ENCODE data around the gene SLC44A3.

- TF ChIP-seq POLR2AphosphoS5 (IDR thresholded peaks at IDR 0.05) (no peak), CTCF (IDR thresholded peaks at IDR 0.05) (no peak), POLR2A (IDR thresholded peaks at IDR 0.05) (no peak), EP300 (IDR thresholded peaks at IDR 0.05) (no peak)
Measured at GRCh38 chr1:94898491-94899385, 78.6 kb downstream of the SLC44A3 start.
